Osteoblast (primary cell): ENCODE data around the gene SLC6A9. TPM values are rescaled to one million over a fixed set of nuclear protein-coding genes. Genes with fewer than 3 reads are reported as not detected.

ENCODE experiments used
- DNase-seq: peaks from one replicate; pipeline ENCODE4 v3.0.0; 2011; ENCODE audit warnings: low spot score, mixed read lengths; ENCODE audit not compliant: insufficient read length; ENCODE audit errors: missing footprints
- H2AFZ ChIP-seq: 2 replicates; pipeline ENCODE4 v1.6.0; 2011; ENCODE audit warnings: mild to moderate bottlenecking, low read length
- H3K27ac ChIP-seq: 2 replicates; pipeline ENCODE4 v1.5.1; 2011; ENCODE audit warnings: mild to moderate bottlenecking, low read depth, low read length, moderate library complexity
- H3K27me3 ChIP-seq: 2 replicates; pipeline ENCODE4 v1.6.0; 2012; ENCODE audit warnings: mild to moderate bottlenecking, control low read depth, inconsistent platforms, low read length, moderate library complexity; ENCODE audit not compliant: insufficient read depth
- H3K36me3 ChIP-seq: 2 replicates; pipeline ENCODE4 v1.5.1; 2011; ENCODE audit warnings: mild to moderate bottlenecking, low read length, control low read depth, moderate library complexity; ENCODE audit not compliant: insufficient read depth
- H3K4me1 ChIP-seq: 2 replicates; pipeline ENCODE4 v1.5.1; 2011; ENCODE audit warnings: mild to moderate bottlenecking, low read length, control low read depth, moderate library complexity; ENCODE audit not compliant: insufficient read depth
- H3K4me2 ChIP-seq: 2 replicates; pipeline ENCODE4 v1.6.0; 2011; ENCODE audit warnings: mild to moderate bottlenecking, low read length; ENCODE audit not compliant: insufficient read depth
- H3K4me3 ChIP-seq: fragments of 200-600 bp; sonication (generic); 3 replicates; pipeline ENCODE4 v1.5.1; 2012; ENCODE audit warnings: mild to moderate bottlenecking, low read length, inconsistent platforms; ENCODE audit not compliant: insufficient read depth
- H3K79me2 ChIP-seq: 2 replicates; pipeline ENCODE4 v1.6.0; 2012; ENCODE audit warnings: mild to moderate bottlenecking, low read length, control low read depth, inconsistent platforms; ENCODE audit not compliant: insufficient read depth
- H3K9me3 ChIP-seq: 2 replicates; pipeline ENCODE4 v1.5.1; 2011; ENCODE audit warnings: low read depth, low read length, control low read depth
- H4K20me1 ChIP-seq: 2 replicates; pipeline ENCODE4 v1.6.0; 2012; ENCODE audit warnings: mild to moderate bottlenecking, low read length, control low read depth; ENCODE audit not compliant: insufficient read depth
- CTCF ChIP-seq: IDR thresholded peaks from 2 replicates; pipeline ENCODE4 v1.5.1; 2011; ENCODE audit warnings: mild to moderate bottlenecking, low read depth, low read length, moderate library complexity; ENCODE audit errors: extremely low read depth
- total RNA-seq: library from RNA; depleted of rRNA; stranded (reverse); fragments of >200 nt; gene quantifications from 2 replicates; pipeline ENCODE4 v1.2.3, GENCODE V29; 2012

SLC6A9 gene
- total RNA-seq, 1 donor, result 18.5 TPM

GRCh38 chr1:43979528-43980254 is 51.6 kb downstream of the SLC6A9 start:
- H4K20me1 ChIP-seq, result peaks cover 64% of the 10 kb centered on the region
- H3K4me2 ChIP-seq, result peak overlapping the region; percentile 88
- peaks cover 82% of the 10 kb centered on the region for H3K79me2 ChIP-seq
- peak overlapping the region; percentile 54 for H3K27ac ChIP-seq
- H3K4me1 ChIP-seq, result peaks cover 39% of the 10 kb centered on the region
- peak; percentile 99 for DNase-seq
- H2AFZ ChIP-seq, result no peak overlapping the region
- H3K4me3 ChIP-seq, result peak overlapping the region; percentile 73
- no peaks in the 10 kb centered on the region for H3K27me3 ChIP-seq
- H3K36me3 ChIP-seq, result peaks cover 34% of the 10 kb centered on the region
- no peaks in the 10 kb centered on the region for H3K9me3 ChIP-seq
- no peak for TF ChIP-seq CTCF

GRCh38 chr1:43979261-43979527 is 52.1 kb downstream of the SLC6A9 start:
- H3K79me2 ChIP-seq, result peaks cover 82% of the 10 kb centered on the region
- peak overlapping the region; percentile 73 for H3K4me3 ChIP-seq
- H4K20me1 ChIP-seq, result peaks cover 63% of the 10 kb centered on the region
- peaks cover 33% of the 10 kb centered on the region for H3K36me3 ChIP-seq
- H3K9me3 ChIP-seq, result no peaks in the 10 kb centered on the region
- no peak overlapping the region for H3K27ac ChIP-seq
- no peak for DNase-seq
- H2AFZ ChIP-seq, result no peak overlapping the region
- TF ChIP-seq CTCF, result no peak
- H3K27me3 ChIP-seq, result no peaks in the 10 kb centered on the region
- peaks cover 42% of the 10 kb centered on the region for H3K4me1 ChIP-seq
- H3K4me2 ChIP-seq, result peak overlapping the region; percentile 88

GRCh38 chr1:43978551-43979260 is 52.6 kb downstream of the SLC6A9 start, which contains the start of gene B4GALT2:
Gene B4GALT2 (plus strand): TSS chr1:43979210. CDS start chr1:43981161, 1,951 bp downstream.
- Histone ChIP-seq H3K4me2 (peak within 1 kb of the TSS; percentile 90), H3K27ac (peak within 1 kb of the TSS; percentile 54), H2AFZ (peak within 1 kb of the TSS; percentile 75), H4K20me1 (peaks cover 58% of the 10 kb centered on the region), H3K4me3 (peak within 1 kb of the TSS; percentile 78), H3K36me3 (peaks cover 33% of the 10 kb centered on the region), H3K79me2 (peaks cover 82% of the 10 kb centered on the region), H3K27me3 (no peaks in the 10 kb centered on the region), H3K9me3 (no peaks in the 10 kb centered on the region), H3K4me1 (peaks cover 44% of the 10 kb centered on the region)
- DNase-seq, result peak; percentile 99
- TF ChIP-seq CTCF, result no peak

- DNase-seq, result peak; percentile 83
- Histone ChIP-seq H4K20me1 (peaks cover 53% of the 10 kb centered on the region), H3K9me3 (no peaks in the 10 kb centered on the region), H3K27me3 (no peaks in the 10 kb centered on the region), H3K4me3 (no peak overlapping the region), H3K36me3 (peaks cover 31% of the 10 kb centered on the region), H3K27ac (no peak overlapping the region), H3K79me2 (peaks cover 79% of the 10 kb centered on the region), H3K4me1 (peaks cover 44% of the 10 kb centered on the region), H2AFZ (no peak overlapping the region), H3K4me2 (peak overlapping the region; percentile 90)
- no peak for TF ChIP-seq CTCF
These were observed 53.1 kb downstream of the SLC6A9 start for GRCh38 chr1:43978264-43978550.
